HG03432 (cell line): Measurements from ENCODE around the gene SSNA1.
A peak's percentile ranks its signal among the peaks of the same experiment; 100 is the strongest.

Source experiments
- ATAC-seq: cut with Tn5 transposase; IDR thresholded peaks from one replicate; pipeline ENCODE4 v1.9.1; 2021; ENCODE audit warnings: mild to moderate bottlenecking, moderate library complexity; ENCODE audit not compliant: unreplicated experiment

The SSNA1 gene

GRCh38 chr9:137217276-137218211 is 29.1 kb downstream of the SSNA1 start:
- ATAC-seq, result no peak

GRCh38 chr9:137218212-137218753 is 29.8 kb downstream of the SSNA1 start:
- no peak for ATAC-seq

- ATAC-seq, result no peak
Observed at GRCh38 chr9:137218754-137219271, 30.3 kb downstream of the SSNA1 start.

- ATAC-seq, result no peak
Observed at GRCh38 chr9:137219757-137220316, 31.4 kb downstream of the SSNA1 start.

GRCh38 chr9:137220317-137221094 is 32.0 kb downstream of the SSNA1 start:
- no peak for ATAC-seq

- no peak for ATAC-seq
Observed at GRCh38 chr9:137221095-137221505, 32.6 kb downstream of the SSNA1 start.

GRCh38 chr9:137221506-137222111 is 33.1 kb downstream of the SSNA1 start:
- no peak for ATAC-seq

- ATAC-seq, result peak; percentile 3
Observed at GRCh38 chr9:137222190-137223077, 34.0 kb downstream of the SSNA1 start, which contains the start of gene RNF208. TSS of gene RNF208 (minus strand) at chr9:137222240. CDS start at chr9:137221212, 1,028 bp downstream.

- peak; percentile 66 for ATAC-seq
Observed at GRCh38 chr9:137223078-137223970, 34.8 kb downstream of the SSNA1 start.

GRCh38 chr9:137224830-137225694 is 36.6 kb downstream of the SSNA1 start, which contains the start of gene CYSRT1:
TSS of gene CYSRT1 (plus strand) at chr9:137225174. CDS start at chr9:137225622, 448 bp downstream.
- ATAC-seq, result no peak

GRCh38 chr9:137225699-137226331 is 37.3 kb downstream of the SSNA1 start:
- no peak for ATAC-seq

- ATAC-seq, result no peak
Observed at GRCh38 chr9:137226338-137227053, 38.0 kb downstream of the SSNA1 start.

GRCh38 chr9:137227054-137227852 is 38.8 kb downstream of the SSNA1 start, which contains the start of gene RNF224:
TSS of gene RNF224 (plus strand) at chr9:137227502. CDS start at chr9:137228336, 834 bp downstream.
- ATAC-seq, result no peak

GRCh38 chr9:137227853-137228505 is 39.5 kb downstream of the SSNA1 start:
- no peak for ATAC-seq

GRCh38 chr9:137228506-137228967 is 40.1 kb downstream of the SSNA1 start:
- no peak for ATAC-seq
